Stimulated activated naive B cell treated with anti-CD40 and anti-IgM and Interleukin-4, amounts not matched to agents 10 μg/mL and 1 μg/mL and 100 μg/mL, for 72 hours (primary cell): ENCODE results near the gene DOK4.
"Not testable (repeated sequence)": the region's sequence is repeated elsewhere in the genome, so short reads cannot be mapped to it uniquely, and the experiment has no call there.

Source experiments
- ATAC-seq, 2 donors: fragments of 150-1000 bp; cut with Tn5 transposase; replicated peaks; 2 replicates each; pipeline ENCODE4 v1.10.0; 2021; ENCODE audit warnings: moderate library complexity in 1 of 2
- DNase-seq: peaks from one replicate; pipeline ENCODE4 v3.0.0; 2021
- H3K27ac Mint-ChIP-seq: one replicate; pipeline ENCODE4 v1.8.0; 2022; ENCODE audit warnings: mild to moderate bottlenecking, mixed read lengths
- H3K27me3 Mint-ChIP-seq, 2 donors: one replicate each; pipeline ENCODE4 v1.8.0; 2022; ENCODE audit warnings: mixed read lengths in 2 of 2
- H3K36me3 Mint-ChIP-seq, 2 donors: one replicate each; pipeline ENCODE4 v1.8.0; 2022; ENCODE audit warnings: mixed read lengths in 2 of 2, mild to moderate bottlenecking in 1 of 2
- H3K4me1 Mint-ChIP-seq, 2 donors: one replicate each; pipeline ENCODE4 v1.8.0; 2022; ENCODE audit warnings: mixed read lengths in 2 of 2, mild to moderate bottlenecking in 1 of 2
- H3K4me3 Mint-ChIP-seq, 2 donors: one replicate each; pipeline ENCODE4 v1.8.0; 2022; ENCODE audit warnings: mild to moderate bottlenecking in 2 of 2, mixed read lengths in 2 of 2, moderate library complexity in 1 of 2
- H3K9me3 Mint-ChIP-seq, 2 donors: one replicate each; pipeline ENCODE4 v1.8.0; 2022; ENCODE audit warnings: mixed read lengths in 2 of 2, mild to moderate bottlenecking in 1 of 2

The DOK4 gene

GRCh38 chr16:57446531-57447185 is 39.6 kb downstream of the DOK4 start:
- peak; percentile 45 for DNase-seq

GRCh38 chr16:57445510-57445909 is 40.8 kb downstream of the DOK4 start:
- Mint-ChIP-seq H3K27ac (no peak overlapping the region), H3K4me3 (no peak overlapping the region), H3K9me3 (peaks cover 0 to 4% of the 10 kb centered on the region in 2 donors), H3K4me1 (peaks cover 8 to 35% of the 10 kb centered on the region in 2 donors), H3K36me3 (peaks cover 7 to 24% of the 10 kb centered on the region in 2 donors), H3K27me3 (no peaks in the 10 kb centered on the region)
- ATAC-seq, result no peak
- DNase-seq, result no peak

More at GRCh38 chr16:57446531-57447185, 39.6 kb downstream of the DOK4 start:
- Mint-ChIP-seq H3K36me3 (peaks cover 3 to 18% of the 10 kb centered on the region in 2 donors), H3K4me1 (peaks cover 8 to 35% of the 10 kb centered on the region in 2 donors), H3K4me3 (peak overlapping the region; percentile 96 to 98), H3K27me3 (no peaks in the 10 kb centered on the region), H3K27ac (peak overlapping the region; percentile 97), H3K9me3 (peaks cover 0 to under 1% of the 10 kb centered on the region in 2 donors)
- ATAC-seq, result peak; percentile 66

- Mint-ChIP-seq H3K36me3 (peaks cover 15 to 30% of the 10 kb centered on the region in 2 donors), H3K4me1 (peaks cover 8 to 35% of the 10 kb centered on the region in 2 donors), H3K27me3 (no peaks in the 10 kb centered on the region), H3K4me3 (no peak overlapping the region), H3K9me3 (peaks cover 0 to 7% of the 10 kb centered on the region in 2 donors), H3K27ac (no peak overlapping the region)
- ATAC-seq (no peak), DNase-seq (no peak)
Measured at GRCh38 chr16:57444711-57445110, 41.6 kb downstream of the DOK4 start.

- not testable (repeated sequence) for DNase-seq, H3K27ac Mint-ChIP-seq, ATAC-seq, H3K27me3 Mint-ChIP-seq, H3K4me3 Mint-ChIP-seq, H3K9me3 Mint-ChIP-seq
- Mint-ChIP-seq H3K4me1 (peaks cover 0 to 11% of the 10 kb centered on the region in 2 donors), H3K36me3 (peaks cover 34 to 47% of the 10 kb centered on the region in 2 donors)
Measured at GRCh38 chr16:57440551-57440950, 45.7 kb downstream of the DOK4 start.

GRCh38 chr16:57439947-57440346 is 46.3 kb downstream of the DOK4 start:
- H3K27ac Mint-ChIP-seq, result not testable (repeated sequence)
- H3K36me3 Mint-ChIP-seq, result peaks cover 36 to 50% of the 10 kb centered on the region in 2 donors

GRCh38 chr16:57435838-57436237 is 50.5 kb downstream of the DOK4 start:
- peaks cover 0 to 4% of the 10 kb centered on the region in 2 donors for H3K9me3 Mint-ChIP-seq
- no peaks in the 10 kb centered on the region for H3K27me3 Mint-ChIP-seq
- H3K4me3 Mint-ChIP-seq, result no peak overlapping the region
- peaks cover 50 to 57% of the 10 kb centered on the region in 2 donors for H3K36me3 Mint-ChIP-seq
- no peaks in the 10 kb centered on the region for H3K4me1 Mint-ChIP-seq
- no peak for DNase-seq
- no peak for ATAC-seq
- no peak overlapping the region for H3K27ac Mint-ChIP-seq

More at GRCh38 chr16:57439947-57440346, 46.3 kb downstream of the DOK4 start:
- not testable (repeated sequence) for DNase-seq, H3K27me3 Mint-ChIP-seq, ATAC-seq, H3K9me3 Mint-ChIP-seq, H3K4me3 Mint-ChIP-seq
- peaks cover 0 to 11% of the 10 kb centered on the region in 2 donors for H3K4me1 Mint-ChIP-seq

GRCh38 chr16:57434003-57434402 is 52.3 kb downstream of the DOK4 start:
- H3K27me3 Mint-ChIP-seq, result no peaks in the 10 kb centered on the region
- H3K4me1 Mint-ChIP-seq, result no peaks in the 10 kb centered on the region
- ATAC-seq, result no peak
- no peak overlapping the region for H3K27ac Mint-ChIP-seq
- no peaks in the 10 kb centered on the region for H3K9me3 Mint-ChIP-seq
- no peak for DNase-seq
- H3K4me3 Mint-ChIP-seq, result no peak overlapping the region
- H3K36me3 Mint-ChIP-seq, result peaks cover 46 to 49% of the 10 kb centered on the region in 2 donors

GRCh38 chr16:57432989-57433388 is 53.3 kb downstream of the DOK4 start:
- DNase-seq (no peak), ATAC-seq (no peak)
- Mint-ChIP-seq H3K4me1 (no peaks in the 10 kb centered on the region), H3K9me3 (no peaks in the 10 kb centered on the region), H3K27ac (no peak overlapping the region), H3K4me3 (no peak overlapping the region), H3K27me3 (no peaks in the 10 kb centered on the region), H3K36me3 (peaks cover 49 to 53% of the 10 kb centered on the region in 2 donors)

- Mint-ChIP-seq H3K9me3 (no peaks in the 10 kb centered on the region), H3K4me1 (no peaks in the 10 kb centered on the region), H3K36me3 (peaks cover 54 to 57% of the 10 kb centered on the region in 2 donors), H3K4me3 (no peak overlapping the region), H3K27me3 (no peaks in the 10 kb centered on the region), H3K27ac (no peak overlapping the region)
- ATAC-seq, result no peak
- no peak for DNase-seq
Measured at GRCh38 chr16:57432505-57432904, 53.8 kb downstream of the DOK4 start.

GRCh38 chr16:57430955-57431354 is 55.3 kb downstream of the DOK4 start:
- H3K9me3 Mint-ChIP-seq, result no peaks in the 10 kb centered on the region
- H3K27me3 Mint-ChIP-seq, result no peaks in the 10 kb centered on the region
- no peaks in the 10 kb centered on the region for H3K4me1 Mint-ChIP-seq
- ATAC-seq (no peak), DNase-seq (no peak)
- H3K4me3 Mint-ChIP-seq, result no peak overlapping the region
- H3K36me3 Mint-ChIP-seq, result peaks cover 56 to 65% of the 10 kb centered on the region in 2 donors
- H3K27ac Mint-ChIP-seq, result no peak overlapping the region

- Mint-ChIP-seq H3K27me3 (no peaks in the 10 kb centered on the region), H3K36me3 (peaks cover 50 to 52% of the 10 kb centered on the region in 2 donors), H3K4me3 (no peak overlapping the region), H3K27ac (no peak overlapping the region), H3K9me3 (no peaks in the 10 kb centered on the region), H3K4me1 (no peaks in the 10 kb centered on the region)
- DNase-seq, result no peak
- ATAC-seq, result no peak
Measured at GRCh38 chr16:57427824-57428223, 58.5 kb downstream of the DOK4 start.

- H3K36me3 Mint-ChIP-seq, result peaks cover 50% of the 10 kb centered on the region in 2 donors
- no peaks in the 10 kb centered on the region for H3K27me3 Mint-ChIP-seq
- H3K9me3 Mint-ChIP-seq, result no peaks in the 10 kb centered on the region
- no peak overlapping the region for H3K4me3 Mint-ChIP-seq
- H3K4me1 Mint-ChIP-seq, result peaks cover 0 to under 1% of the 10 kb centered on the region in 2 donors
- ATAC-seq (no peak), DNase-seq (no peak)
- H3K27ac Mint-ChIP-seq, result no peak overlapping the region
Measured at GRCh38 chr16:57427307-57427706, 59.0 kb downstream of the DOK4 start.

GRCh38 chr16:57426356-57426755 is 59.9 kb downstream of the DOK4 start:
- no peak overlapping the region for H3K4me3 Mint-ChIP-seq
- H3K36me3 Mint-ChIP-seq, result peaks cover 46 to 48% of the 10 kb centered on the region in 2 donors
- no peak for ATAC-seq
- no peak for DNase-seq
- no peak overlapping the region for H3K27ac Mint-ChIP-seq
- no peaks in the 10 kb centered on the region for H3K27me3 Mint-ChIP-seq
- peaks cover 0 to 3% of the 10 kb centered on the region in 2 donors for H3K4me1 Mint-ChIP-seq
- H3K9me3 Mint-ChIP-seq, result no peaks in the 10 kb centered on the region

- DNase-seq (no peak), ATAC-seq (no peak)
- H3K4me1 Mint-ChIP-seq, result peaks cover 3 to 4% of the 10 kb centered on the region in 2 donors
- H3K27ac Mint-ChIP-seq, result no peak overlapping the region
- no peaks in the 10 kb centered on the region for H3K9me3 Mint-ChIP-seq
- H3K27me3 Mint-ChIP-seq, result no peaks in the 10 kb centered on the region
- H3K36me3 Mint-ChIP-seq, result peaks cover 32 to 33% of the 10 kb centered on the region in 2 donors
- H3K4me3 Mint-ChIP-seq, result no peak overlapping the region
Measured at GRCh38 chr16:57424583-57424982, 61.7 kb downstream of the DOK4 start.

- no peaks in the 10 kb centered on the region for H3K9me3 Mint-ChIP-seq
- ATAC-seq, result no peak
- peaks cover 22 to 24% of the 10 kb centered on the region in 2 donors for H3K36me3 Mint-ChIP-seq
- no peaks in the 10 kb centered on the region for H3K27me3 Mint-ChIP-seq
- no peak overlapping the region for H3K27ac Mint-ChIP-seq
- no peak for DNase-seq
- H3K4me3 Mint-ChIP-seq, result no peak overlapping the region
- H3K4me1 Mint-ChIP-seq, result peaks cover 10 to 15% of the 10 kb centered on the region in 2 donors
Measured at GRCh38 chr16:57423152-57423551, 63.1 kb downstream of the DOK4 start.
